AG10803 (cell line): ENCODE measurements around the gene NTRK2.

Experiments
- DNase-seq: peaks from one replicate; pipeline ENCODE4 v3.0.0; 2010; ENCODE audit warnings: low read depth
- H3K4me3 ChIP-seq: 2 replicates; pipeline ENCODE4 v1.5.1; 2011; ENCODE audit warnings: mild to moderate bottlenecking, low read length, control low read depth
- TF ChIP-seq, protein P1 (sequence below): conservative IDR thresholded peaks from 2 replicates; pipeline ENCODE4 v1.5.1; 2011; ENCODE audit warnings: mild to moderate bottlenecking, low read length, control low read depth, inconsistent platforms

Gene NTRK2

GRCh38 chr9:84796404-84796803 lies 126.9 kb downstream of the NTRK2 start:
- no peak overlapping the region for H3K4me3 ChIP-seq
- DNase-seq, result no peak
- TF ChIP-seq, protein P1, sequence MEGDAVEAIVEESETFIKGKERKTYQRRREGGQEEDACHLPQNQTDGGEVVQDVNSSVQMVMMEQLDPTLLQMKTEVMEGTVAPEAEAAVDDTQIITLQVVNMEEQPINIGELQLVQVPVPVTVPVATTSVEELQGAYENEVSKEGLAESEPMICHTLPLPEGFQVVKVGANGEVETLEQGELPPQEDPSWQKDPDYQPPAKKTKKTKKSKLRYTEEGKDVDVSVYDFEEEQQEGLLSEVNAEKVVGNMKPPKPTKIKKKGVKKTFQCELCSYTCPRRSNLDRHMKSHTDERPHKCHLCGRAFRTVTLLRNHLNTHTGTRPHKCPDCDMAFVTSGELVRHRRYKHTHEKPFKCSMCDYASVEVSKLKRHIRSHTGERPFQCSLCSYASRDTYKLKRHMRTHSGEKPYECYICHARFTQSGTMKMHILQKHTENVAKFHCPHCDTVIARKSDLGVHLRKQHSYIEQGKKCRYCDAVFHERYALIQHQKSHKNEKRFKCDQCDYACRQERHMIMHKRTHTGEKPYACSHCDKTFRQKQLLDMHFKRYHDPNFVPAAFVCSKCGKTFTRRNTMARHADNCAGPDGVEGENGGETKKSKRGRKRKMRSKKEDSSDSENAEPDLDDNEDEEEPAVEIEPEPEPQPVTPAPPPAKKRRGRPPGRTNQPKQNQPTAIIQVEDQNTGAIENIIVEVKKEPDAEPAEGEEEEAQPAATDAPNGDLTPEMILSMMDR, result no peak

DNA sequence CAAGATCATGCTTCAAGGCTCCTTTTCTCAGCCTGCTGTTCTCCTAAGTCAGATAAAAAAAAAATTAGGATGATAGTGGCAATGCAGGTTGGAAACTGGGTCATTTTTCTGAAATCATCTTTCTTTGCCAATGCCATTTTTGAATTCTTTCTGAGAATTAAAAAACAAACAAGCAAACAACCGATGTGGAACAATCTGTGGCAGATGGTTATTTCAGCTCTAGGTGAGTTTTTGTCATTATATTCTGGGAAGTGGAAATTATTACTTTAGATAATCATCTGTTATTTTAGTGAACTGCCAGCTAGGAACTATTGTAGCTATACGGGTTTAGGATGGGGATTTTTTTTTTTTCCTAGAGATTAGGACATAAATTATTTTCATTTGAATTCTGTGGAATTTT lies 129.7 kb downstream of the NTRK2 start:
- no peak for DNase-seq
- TF ChIP-seq, protein P1, result no peak

DNA sequence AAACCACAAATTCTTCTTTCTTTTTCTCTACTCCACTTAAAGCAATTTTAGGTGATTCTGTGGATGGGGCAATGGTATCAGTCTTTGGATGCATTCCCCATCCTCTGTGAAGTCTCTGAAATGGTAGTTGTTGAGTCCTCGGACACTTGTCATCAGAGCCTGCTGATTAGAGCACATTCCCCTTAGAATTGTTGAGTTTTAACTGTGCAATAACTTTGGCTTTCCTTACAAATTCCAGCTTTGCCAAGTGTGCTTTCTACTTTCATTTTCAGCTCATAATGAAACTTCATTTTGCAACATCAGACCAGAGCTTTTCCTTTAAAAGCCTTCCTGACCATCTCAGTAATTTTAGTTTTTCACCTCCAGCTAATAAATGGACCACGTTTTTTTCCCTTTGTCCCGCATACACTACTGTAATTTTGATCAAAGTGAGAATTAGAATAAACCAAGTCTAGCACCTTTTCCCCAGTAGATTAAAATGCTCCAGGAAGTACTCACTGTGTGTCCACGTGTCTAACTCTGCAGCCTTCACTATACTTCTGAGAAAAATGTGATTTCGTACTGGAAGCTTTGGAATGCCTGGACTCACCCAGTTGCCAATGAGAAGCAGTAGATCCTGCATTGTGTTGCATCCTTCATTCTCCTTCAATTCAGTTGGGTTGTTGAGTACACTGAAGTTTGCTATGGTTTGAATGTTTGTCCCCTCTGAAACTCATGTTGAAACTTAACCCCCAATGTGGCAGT lies 135.6 kb downstream of the NTRK2 start:
- no peak for DNase-seq
- TF ChIP-seq, protein P1, result no peak
- H3K4me3 ChIP-seq, result no peak overlapping the region

More for the DNA sequence above, 129.7 kb downstream of the NTRK2 start:
- H3K4me3 ChIP-seq, result no peak overlapping the region

- H3K4me3 ChIP-seq, result no peak overlapping the region
- no peak for DNase-seq
- TF ChIP-seq, protein P1, result no peak
These were observed 137.9 kb downstream of the NTRK2 start for GRCh38 chr9:84807431-84807830.

DNA sequence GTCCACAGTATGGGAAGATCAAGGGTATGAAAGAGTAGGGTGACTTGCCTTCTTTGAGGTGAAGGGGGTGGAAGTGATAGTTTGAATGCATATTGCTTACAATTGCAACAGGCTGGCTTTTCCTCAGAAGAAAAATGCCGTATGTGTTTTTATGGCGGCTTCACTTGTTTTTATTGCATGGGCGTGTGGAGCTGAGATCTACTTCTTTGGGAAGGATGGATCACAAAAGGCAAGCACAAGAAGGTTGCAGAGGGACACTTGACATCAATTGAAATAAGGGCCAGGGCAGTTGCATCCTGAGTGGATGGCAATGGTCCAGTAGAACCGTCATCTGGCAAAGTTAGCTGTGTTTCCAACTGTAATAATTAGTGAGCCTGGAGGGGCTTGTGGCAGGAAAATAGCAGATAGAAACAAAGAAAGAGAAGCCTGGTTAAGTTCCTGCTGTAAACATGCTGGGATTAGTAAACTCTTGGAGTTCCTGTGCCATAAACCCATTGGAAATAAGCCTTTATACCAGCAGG lies 138.4 kb downstream of the NTRK2 start:
- TF ChIP-seq, protein P1, result no peak
- no peak for DNase-seq
- no peak overlapping the region for H3K4me3 ChIP-seq

GRCh38 chr9:84808416-84808815 lies 138.9 kb downstream of the NTRK2 start:
- DNase-seq, result no peak
- TF ChIP-seq, protein P1, result no peak
- H3K4me3 ChIP-seq, result no peak overlapping the region
